ENCODE data around the gene ASB13.

Gene ASB13, protein sequence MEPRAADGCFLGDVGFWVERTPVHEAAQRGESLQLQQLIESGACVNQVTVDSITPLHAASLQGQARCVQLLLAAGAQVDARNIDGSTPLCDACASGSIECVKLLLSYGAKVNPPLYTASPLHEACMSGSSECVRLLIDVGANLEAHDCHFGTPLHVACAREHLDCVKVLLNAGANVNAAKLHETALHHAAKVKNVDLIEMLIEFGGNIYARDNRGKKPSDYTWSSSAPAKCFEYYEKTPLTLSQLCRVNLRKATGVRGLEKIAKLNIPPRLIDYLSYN

DNA sequence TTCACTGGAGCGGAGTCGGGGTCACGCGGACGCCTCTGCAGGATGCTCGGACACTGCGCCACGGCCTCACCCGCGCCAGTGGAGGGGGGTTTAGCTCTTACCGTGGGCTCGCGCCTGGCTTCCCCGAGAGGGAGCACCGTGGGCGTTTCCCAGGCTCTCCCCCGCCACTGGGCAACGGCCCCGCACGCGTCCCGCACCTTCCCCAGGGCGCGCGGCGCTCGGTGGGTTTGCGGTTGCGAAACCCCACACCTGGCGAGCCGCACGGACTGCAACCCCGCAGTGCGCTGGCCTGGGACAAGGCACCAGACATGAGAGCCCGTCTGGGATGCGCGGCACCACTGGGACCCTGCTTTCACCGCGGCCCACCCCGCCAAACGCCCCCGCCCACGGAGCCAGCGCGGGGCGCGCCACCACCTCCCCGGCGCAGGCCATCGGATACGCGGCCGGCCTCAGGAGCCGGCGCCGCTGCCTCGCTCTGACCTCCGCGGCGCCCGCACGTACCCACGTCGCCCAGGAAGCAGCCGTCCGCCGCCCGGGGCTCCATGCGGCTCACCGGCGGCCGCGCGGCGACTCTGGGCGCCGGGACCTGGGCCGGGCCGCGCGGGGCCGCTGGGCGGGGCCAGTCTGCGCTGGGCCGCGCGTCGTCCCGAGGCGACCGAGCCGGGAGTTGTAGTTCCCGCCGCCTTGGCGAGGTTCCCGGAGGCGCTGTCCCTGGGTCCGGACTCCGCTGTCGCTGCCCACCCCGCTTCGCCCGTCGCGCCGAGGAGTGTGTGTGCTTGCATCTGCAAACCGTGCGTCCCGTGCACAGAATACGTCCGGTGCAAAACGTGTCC, at the start of gene ASB13:
Gene ASB13, minus strand, starts transcription at position 588 of the 833 bp plus-strand sequence. Its CDS starts 44 bp downstream, at position 544.
- ATAC-seq: peak; percentile 80 to 84

DNA sequence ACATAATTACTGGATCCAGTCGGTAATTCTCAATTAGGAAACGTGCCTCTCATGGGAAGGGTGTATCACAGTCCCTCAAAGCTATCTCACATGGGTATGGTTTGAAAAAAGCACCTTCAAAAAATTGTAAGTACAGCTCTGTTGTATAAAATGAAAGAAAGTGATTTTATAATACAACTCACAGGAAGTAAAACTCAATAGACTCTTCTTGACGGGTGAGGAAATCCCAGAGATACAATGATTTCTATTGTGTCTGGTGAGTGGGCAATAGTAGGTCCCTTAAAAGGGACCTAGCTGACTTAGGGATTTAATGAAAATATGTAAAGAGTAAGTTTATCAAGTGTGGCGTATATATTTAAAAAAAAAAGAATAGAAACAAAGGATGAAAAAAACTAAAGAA, 45.2 kb upstream of the ASB13 start:
- ATAC-seq: no peak

DNA sequence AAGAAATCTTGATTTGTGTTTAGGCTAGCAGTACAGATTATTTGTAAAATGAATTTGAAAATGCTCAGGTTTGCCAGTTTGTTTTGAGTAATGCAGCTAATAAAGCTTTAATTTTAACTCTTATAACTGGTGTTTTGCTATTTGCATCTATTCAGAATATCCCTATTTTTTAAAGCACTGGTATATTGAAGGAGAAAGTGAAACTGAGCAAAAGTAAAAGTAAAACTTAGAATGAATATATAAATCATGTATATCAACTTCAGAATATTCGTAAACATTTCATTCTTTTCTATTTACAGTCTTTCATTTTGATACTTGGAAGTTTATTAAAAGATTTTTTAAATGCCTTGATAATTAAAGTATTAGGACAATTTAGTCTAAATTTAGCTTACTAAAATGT, 44.5 kb upstream of the ASB13 start:
- peak in 1 of 2 donors; percentile 38 for ATAC-seq

DNA sequence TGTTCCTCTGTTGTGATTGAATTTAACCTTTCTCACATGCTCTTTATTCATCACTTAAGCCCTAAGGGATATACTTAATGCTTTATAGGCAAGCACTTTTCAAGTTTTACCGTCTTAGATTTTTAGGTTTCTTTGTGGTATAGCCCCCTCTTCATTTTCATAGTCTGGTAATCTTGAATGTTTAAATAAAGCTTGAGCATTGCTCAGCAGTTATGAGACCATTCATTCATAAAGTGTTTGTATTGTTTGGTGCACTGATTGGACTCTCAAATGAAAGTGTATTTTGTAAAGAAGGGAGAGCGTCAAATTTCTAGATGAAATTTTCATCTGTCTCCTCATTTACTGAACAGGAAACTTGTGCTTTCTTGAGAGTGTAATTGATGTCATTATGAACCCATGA, 43.5 kb upstream of the ASB13 start:
- no peak for ATAC-seq

DNA sequence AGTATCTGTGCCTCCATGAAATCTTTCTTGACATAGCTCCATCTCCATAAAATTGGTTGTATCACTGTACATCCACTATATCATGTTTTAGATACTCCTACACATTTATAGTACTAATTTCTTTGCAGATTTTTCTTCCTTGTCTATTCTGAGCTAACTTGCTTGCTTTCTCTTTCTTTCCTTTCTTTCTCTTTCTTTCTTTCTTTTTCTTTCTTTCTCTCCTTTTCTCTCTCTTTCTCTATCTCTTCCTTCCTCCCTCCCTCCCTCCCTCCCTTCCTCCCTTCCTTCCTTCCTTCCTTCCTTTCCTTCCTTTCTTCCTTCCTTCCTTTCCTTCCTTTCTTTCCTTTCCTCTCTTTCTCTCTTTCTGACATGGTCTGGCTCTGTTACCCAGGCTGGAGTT, 42.0 kb upstream of the ASB13 start:
- no peak for ATAC-seq

DNA sequence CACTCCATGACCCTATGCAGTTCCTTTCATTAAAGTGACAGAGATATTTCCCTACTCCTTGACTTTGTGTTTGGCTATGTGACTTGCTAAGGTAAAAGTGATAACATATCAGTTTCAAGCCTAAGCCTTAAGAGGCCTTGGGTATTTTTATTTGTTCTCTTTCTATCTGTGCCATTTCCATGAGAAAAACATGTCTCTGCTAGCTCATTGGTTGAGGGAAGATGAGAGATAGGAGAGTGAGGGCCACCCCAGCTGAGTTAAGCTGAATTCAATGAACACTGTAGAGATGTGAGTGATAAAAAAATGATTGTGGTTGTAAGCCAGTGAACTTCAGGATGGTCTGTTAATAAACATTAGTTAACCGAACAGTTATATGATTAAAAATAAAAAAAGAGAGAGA, 31.7 kb upstream of the ASB13 start:
- no peak for ATAC-seq

DNA sequence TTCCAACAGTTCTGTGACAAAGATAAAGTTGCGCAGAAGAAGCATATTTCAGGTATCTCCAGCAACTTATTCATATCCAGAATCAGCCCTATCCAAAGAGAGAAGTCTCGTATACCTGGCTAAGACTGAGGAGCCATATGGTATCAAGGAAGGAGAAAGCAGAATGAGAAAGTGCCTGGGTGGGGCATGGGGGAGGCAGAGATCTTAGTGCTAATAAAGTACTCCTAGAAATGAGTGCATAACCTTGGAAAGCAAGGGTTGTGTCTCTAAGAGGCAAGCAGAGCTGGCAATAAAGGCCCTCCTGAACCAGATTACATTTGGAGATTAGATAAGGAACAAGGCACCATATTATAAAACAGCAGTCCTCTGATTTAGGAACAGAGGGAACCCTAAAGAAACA, 30.9 kb upstream of the ASB13 start:
- no peak for ATAC-seq

DNA sequence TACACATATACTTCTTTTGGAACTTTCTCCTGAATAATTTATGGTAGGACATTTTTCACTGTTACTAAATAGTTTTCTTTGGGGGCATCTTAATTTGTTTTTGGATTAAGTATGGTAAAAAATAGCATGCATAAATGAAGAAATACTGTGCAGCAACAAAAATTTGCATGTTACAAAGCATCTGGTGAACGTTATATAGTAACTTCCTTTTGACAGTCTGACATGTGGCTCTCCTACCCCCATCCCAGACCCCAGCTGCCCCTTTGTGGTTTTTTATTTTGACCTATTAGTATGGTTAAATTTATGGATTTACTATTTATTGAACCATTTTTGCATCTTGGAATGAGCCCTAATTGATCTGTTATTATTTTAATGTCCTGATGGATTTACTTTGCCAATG, 28.2 kb upstream of the ASB13 start:
- ATAC-seq: no peak

DNA sequence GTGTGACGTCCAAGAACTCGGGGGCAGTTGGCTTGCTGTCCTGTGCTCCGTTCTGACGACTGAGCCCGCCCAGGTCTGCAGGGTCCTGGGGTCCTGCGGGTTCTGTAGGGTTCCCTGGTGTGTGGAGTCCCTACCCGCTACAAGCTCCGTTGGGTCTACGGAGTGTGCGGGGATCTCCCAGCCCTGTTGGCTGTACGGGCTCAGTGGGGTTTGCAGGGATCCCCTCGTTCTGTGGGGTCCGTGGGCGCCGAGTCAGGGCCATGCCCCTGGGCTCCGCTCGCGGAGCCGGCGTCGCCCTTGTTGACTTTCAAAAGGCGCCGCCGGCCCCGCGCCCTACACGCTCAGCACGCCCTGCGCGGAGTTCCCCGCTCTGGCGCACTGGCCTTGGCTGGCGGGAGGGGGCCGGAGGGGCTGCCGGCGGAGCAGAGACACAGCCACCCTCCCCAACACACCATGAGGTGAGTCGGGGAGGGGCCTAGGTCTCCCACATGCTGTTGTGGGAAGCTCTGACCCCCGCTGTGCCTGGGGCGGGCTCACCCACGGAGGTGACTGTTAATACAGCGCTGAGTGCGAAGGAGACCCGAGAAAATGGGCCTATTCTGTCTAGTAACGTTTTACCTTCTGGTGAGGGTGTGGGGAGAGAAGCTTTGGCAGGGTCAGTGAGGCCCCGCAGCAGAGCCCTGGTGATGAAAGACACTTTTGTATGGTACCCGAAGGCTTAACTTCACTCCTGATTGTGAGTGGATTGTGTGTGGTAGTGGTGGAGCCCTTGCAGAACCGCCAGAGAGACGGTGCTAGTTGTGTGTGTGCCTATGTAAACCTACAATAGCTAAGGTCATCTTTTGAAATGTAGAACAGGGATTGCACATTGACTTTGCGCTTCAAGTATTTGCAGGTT, 26.3 kb upstream of the ASB13 start:
- ATAC-seq: peak; percentile 90

DNA sequence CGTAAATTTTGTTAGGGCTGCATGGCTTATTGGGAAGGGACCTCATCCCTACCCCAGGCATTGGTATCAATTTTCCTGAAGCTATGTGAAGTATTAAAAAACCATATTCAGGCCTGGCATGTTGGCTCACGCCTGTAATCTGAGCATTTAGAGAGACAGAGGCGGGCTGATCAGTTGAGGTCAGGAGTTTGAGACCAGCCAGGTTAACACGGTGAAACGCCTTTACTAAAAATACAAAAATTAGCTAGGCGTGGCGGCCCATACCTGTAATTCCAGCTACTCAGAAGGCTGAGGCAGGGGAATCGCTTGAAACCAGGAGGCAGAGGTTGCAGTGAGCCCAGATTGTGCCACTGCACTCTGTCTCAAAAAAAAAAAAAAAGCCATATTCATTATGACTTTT, 25.4 kb upstream of the ASB13 start:
- no peak for ATAC-seq

DNA sequence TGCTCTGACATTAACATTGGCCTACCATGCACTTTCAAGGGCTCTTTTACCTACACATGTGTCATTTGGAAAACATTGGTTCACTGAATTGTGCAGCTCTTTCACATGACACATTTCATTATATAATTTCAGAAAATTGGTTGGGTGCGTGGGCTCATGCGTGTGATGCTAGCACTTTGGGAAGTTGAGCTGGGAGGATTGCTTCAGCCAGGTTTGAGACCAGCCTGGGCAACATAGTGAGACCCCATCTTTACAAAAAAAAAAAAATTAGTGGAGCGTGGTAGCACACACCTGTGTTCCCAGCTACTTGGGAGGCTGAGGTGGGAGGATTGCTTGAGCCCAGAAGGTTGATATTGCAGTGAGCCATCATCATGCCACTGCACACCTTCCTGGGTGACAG, 22.2 kb upstream of the ASB13 start:
- ATAC-seq: no peak

DNA sequence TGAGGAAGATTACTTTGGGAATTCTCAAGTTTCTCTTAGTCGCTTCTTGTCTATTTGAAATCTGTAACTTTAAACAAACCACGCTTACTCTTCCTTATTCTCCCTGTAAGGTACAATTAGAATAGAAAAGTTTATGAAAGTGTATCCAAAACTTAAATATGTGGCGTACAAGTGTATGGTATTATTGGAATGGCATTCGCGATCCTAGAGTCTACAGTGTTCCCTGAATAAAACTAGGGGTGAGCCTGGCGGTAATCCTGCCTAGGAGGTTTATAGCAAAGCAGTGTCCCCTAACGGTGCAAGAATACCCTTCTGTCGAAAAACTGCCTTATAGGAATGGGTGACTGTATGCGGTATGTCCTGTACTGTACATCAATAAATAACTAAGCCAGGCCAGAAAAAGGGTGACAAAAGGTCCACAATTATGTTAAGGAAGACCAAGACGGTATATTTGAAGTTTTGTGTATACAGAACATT, 19.4 kb upstream of the ASB13 start:
- no peak for ATAC-seq

DNA sequence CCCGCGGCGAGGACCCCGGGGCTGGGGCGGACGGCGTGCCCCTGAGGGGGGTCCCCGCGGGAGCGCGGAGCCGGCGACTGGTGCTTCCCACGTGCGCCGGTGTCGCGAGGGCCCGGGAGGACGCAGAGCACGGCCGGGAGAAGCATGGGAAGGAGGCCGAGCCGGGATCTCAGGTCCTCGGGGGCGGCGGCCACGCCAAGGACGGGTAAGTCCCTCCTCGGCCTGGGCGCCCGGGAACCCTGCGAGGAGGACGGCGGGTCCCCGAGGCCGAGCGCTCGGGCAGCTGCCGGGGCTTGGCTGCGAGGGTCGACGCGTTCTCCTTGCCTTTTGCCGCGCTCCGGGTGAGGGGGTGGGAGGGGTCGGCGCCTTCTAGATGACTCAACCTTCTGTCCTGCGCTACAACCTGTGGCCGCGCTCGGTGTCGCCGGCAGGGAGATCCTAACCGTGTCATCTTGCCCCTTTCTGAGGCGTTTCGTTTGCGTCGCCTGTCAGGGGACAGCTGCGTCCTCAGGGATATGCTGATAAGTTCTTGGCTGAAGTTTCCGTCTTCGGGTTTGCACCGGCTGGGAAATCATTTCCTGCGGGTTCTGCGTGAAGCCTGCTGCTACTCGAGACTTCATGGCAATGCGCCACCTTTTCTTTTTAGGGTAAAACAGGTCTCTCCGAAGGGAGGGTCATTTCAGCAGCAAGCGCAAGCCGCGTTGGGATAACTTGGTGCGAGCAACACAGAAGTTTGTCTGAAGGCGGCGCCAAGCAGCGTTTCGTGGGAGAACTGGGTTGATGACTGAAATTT, 18.8 kb upstream of the ASB13 start:
- peak; percentile 56 to 64 for ATAC-seq

DNA sequence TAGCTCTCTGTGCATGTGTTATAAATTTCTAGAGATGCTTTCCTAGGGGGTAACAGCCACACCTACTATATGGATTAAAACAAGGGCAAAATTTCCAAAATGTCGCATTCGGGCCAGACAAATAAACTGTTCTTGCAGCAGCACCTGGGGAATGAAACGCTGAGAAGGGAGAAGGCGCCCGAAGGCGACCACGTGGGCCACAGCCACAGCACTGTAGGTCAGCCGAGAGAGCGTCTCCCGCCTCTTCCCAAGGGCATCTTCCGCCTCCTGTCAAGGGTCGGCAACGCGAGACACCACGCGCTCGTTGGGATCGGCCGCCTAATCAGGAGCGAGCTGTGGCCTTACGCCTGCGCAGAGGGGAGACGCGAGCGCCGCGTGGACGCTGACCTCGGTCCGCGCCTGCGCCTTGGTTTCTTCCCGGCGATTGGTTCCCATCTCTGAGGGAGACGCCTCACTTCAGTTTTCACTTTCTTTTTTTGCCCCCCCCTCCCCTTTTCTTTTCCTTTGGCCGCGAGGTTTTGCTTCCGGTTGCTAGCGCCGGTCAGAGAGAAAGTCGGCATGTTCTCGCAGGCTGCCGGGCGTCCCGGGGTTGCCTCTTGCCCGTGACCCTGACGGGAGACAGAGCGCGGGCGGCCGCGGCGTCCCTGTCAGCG, 18.0 kb upstream of the ASB13 start, which contains the start of gene TASOR2:
Gene TASOR2, plus strand, starts transcription at position 521 of the 653 bp plus-strand sequence. CDS start 35,805 bp downstream, outside the sequence.
- peak; percentile 63 to 74 for ATAC-seq

DNA sequence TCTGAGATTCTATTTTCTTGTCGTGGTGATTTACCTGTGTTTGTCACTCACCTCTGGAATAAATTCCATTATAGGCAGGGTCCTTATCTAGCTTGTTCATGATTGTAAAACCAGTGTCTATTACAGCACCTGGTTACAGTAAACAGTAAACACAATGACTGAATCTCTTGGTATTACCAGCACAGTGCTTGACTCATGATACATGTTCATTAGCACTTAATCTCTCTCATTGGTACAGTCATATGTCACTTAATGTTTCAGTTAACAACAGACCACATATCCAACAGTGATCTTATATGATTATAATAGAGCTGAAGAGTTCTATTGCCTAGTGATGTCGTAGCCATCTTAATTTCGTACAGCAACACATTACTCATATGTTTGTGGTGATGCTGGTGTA, 16.7 kb upstream of the ASB13 start:
- ATAC-seq: peak; percentile 72 to 75

DNA sequence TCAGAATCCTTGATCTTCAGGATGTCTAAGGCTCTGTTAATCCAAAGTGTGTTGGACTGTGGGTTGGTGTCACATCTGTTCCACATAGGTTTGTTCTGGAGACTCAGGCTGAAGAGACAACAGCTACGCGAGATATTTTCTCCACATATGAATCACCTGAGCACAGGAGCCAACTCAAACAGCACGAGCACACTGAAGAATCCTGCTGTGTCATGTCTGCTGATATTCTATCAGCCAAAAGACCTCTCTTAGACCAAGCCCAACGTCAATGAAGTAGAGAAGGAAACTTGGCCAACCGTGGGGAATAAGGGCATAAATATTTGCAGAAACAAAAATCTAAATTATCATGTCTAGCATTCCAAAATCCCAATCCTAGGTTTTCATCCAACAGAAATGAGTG, 15.5 kb upstream of the ASB13 start:
- no peak for ATAC-seq

DNA sequence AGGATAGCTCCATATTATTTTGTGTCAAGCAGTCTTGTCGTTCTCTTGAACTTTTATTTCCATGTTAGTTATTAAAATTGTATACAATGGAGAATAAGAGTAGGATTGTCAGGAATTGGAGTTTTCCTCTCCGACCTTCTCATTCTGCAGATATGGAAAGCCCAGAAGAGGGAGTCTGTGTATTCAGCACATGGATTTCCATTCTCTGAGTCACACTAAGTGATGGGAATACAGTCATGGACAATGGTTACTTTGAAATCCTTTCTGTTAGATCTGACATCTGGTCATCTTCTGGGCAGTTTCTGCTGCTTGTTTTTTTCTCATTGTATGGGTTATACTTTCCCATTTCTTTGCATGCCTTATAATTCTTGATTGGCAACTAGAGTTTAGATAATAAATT, 13.2 kb upstream of the ASB13 start:
- ATAC-seq: no peak

DNA sequence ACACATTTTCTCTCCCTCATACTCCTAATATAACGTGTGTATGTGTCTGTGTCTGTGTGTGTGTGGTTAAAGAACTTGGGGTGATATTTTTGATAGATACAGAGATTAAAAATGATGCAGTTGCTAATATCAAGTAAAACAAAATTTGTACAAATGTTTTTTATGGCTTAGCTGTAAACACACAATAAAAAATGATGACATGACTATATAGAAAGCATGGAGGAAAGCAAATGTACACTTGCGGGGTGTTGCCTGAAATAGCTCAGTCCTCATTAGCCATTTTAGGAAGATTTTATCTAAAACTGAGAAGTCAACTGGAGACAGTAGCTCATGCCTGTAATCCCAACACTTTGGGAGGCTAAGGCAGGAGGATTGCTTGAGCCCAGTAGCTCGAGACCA, 12.6 kb upstream of the ASB13 start:
- ATAC-seq: no peak

DNA sequence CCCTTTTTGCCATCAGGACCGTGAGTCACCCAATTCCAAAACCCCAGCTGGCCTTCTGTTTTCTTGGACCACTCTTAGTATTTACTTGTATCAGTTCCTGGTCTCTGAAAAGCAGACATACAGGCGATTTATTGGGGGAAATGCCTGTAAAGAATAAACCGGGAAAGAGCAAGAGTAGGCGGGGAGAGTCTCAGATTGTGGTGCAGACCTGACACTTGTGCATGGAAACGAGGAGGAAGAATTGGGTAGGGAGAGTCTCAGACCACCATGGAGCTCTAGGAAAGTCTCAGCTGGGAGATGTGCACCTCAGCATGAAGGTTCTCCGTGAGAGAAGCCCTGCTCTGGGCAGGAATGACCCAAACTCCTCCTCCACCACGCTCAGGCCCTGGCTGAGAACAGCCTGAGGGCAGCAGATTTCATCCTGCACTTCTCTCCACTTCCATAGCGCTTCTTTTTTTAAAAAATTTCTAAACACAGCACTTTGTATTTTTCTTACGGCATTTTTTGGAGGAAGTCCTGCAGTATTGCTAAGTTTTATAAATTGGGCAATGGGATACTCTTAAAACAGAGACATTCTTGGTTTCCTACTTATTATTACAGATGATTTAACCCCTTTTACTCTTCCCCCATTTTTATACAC, 12.1 kb upstream of the ASB13 start:
- no peak for ATAC-seq

DNA sequence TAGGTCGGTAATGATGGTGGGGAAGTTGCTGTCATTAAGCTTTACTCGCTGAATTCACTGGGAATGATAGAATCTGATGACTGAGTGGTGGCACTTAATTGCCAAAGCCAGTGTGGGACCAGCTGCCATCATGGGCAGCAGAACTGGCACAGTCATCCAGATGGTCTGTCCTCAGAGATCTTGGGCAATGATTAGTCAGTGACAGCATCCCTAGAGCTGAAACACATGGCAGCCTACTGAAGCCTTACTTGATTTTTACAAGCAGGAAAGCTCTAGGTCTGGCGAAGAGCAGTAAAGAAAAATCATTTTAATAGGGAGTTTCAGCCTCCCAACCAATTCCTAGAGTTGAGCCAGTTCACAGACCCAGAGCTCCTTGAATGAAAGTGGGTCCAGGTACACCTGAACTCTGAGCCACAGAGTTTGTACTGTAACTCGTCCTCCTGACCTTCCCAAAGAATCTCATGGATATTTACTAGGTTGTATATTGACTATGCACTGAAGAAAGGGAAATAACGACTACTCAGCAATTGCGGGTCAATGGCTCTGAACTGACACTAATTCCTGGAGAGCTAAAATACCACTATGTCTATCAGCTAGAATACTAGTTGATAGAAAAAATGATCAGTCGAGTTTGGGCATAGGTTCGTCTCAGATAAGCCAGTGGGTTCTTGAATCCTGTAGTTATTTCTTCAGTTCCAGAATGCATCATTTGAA, 4.4 kb upstream of the ASB13 start:
- ATAC-seq: no peak
